ENCODE results near the gene KIF5B. TPM values are rescaled to one million over a fixed set of nuclear protein-coding genes. Genes with fewer than 3 reads are reported as not detected.

KIF5B gene
- total RNA-seq, 1 donor from 2014 or later = 103 TPM

- TF ChIP-seq CTCF (IDR thresholded peaks at IDR 0.05) = peak; percentile 55
- Mint-ChIP-seq H3K27me3 (ENCODE audit: unreplicated experiment) (no peaks in the 10 kb centered on the region), H3K9me3 (ENCODE audit: unreplicated experiment) (no peaks in the 10 kb centered on the region), H3K4me1 (ENCODE audit: unreplicated experiment) (peaks cover 5% of the 10 kb centered on the region), H3K36me3 (ENCODE audit: unreplicated experiment) (peaks cover 22% of the 10 kb centered on the region), H3K27ac (ENCODE audit: unreplicated experiment) (no peak overlapping the region), H3K4me3 (ENCODE audit: unreplicated experiment) (no peak overlapping the region)
- no peak for DNase-seq (ENCODE audit: extremely low spot score, unreplicated experiment)
Measured at GRCh38 chr10:32005050-32005449, 51.2 kb downstream of the KIF5B start.

DNA sequence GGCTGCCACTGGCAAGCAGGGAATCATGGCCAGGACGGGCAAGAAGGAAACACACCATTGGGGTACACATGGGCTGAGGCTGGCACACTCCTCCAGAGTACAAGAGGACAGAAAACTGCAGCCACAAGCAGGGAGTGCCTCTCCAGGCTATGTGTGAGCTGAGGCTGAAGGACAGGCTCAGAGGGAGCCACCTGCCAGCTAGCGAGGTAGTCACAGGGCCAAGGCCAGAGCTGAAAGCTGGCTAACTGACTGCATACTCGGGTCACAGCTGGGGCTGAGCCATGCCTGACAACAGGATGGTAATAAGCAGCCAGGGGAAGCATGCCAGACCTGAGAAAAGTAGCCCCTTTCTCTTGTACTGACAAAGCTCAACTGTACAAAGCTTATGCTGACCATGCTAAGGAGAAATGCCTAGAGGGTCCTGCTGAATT is 52.0 kb downstream of the KIF5B start:
- Mint-ChIP-seq H3K36me3 (ENCODE audit: unreplicated experiment) (peaks cover 16% of the 10 kb centered on the region), H3K4me3 (ENCODE audit: unreplicated experiment) (no peak overlapping the region), H3K4me1 (ENCODE audit: unreplicated experiment) (peaks cover 7% of the 10 kb centered on the region), H3K27ac (ENCODE audit: unreplicated experiment) (no peak overlapping the region), H3K9me3 (ENCODE audit: unreplicated experiment) (no peaks in the 10 kb centered on the region), H3K27me3 (ENCODE audit: unreplicated experiment) (no peaks in the 10 kb centered on the region)
- no peak for TF ChIP-seq CTCF (IDR thresholded peaks at IDR 0.05)
- no peak for DNase-seq (ENCODE audit: extremely low spot score, unreplicated experiment)

- Mint-ChIP-seq H3K36me3 (ENCODE audit: unreplicated experiment) (peaks cover 7% of the 10 kb centered on the region), H3K4me1 (ENCODE audit: unreplicated experiment) (peaks cover 7% of the 10 kb centered on the region), H3K4me3 (ENCODE audit: unreplicated experiment) (no peak overlapping the region), H3K27ac (ENCODE audit: unreplicated experiment) (no peak overlapping the region), H3K27me3 (ENCODE audit: unreplicated experiment) (no peaks in the 10 kb centered on the region), H3K9me3 (ENCODE audit: unreplicated experiment) (no peaks in the 10 kb centered on the region)
- DNase-seq (ENCODE audit: extremely low spot score, unreplicated experiment) = no peak
- no peak for TF ChIP-seq CTCF (IDR thresholded peaks at IDR 0.05)
Measured at GRCh38 chr10:32002531-32002930, 53.7 kb downstream of the KIF5B start.

DNA sequence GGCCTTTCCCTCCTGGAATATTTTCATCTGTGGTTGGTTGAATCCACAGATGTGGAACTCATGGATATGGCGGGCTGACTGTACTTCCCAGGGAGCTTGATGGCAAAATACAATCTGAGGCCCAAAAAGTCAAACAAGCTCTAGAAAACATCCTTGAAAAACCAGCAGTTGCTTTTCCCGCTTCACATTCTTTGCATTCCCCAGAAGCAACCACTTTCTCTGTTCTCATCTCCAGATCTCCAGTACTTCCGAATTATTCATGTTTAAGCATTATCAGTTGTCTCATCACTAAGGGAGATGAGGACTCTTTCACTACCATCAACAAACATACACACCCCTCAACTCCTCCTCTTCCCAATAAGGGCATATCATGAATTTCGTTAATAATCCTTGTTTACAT is 55.3 kb downstream of the KIF5B start:
- no peak overlapping the region for H3K4me3 Mint-ChIP-seq (ENCODE audit: unreplicated experiment)
- no peak for TF ChIP-seq CTCF (IDR thresholded peaks at IDR 0.05)
- H3K27ac Mint-ChIP-seq (ENCODE audit: unreplicated experiment) = no peak overlapping the region
- no peaks in the 10 kb centered on the region for H3K9me3 Mint-ChIP-seq (ENCODE audit: unreplicated experiment)
- H3K36me3 Mint-ChIP-seq (ENCODE audit: unreplicated experiment) = no peaks in the 10 kb centered on the region
- no peak for DNase-seq (ENCODE audit: extremely low spot score, unreplicated experiment)
- H3K27me3 Mint-ChIP-seq (ENCODE audit: unreplicated experiment) = no peaks in the 10 kb centered on the region
- peaks cover 7% of the 10 kb centered on the region for H3K4me1 Mint-ChIP-seq (ENCODE audit: unreplicated experiment)

GRCh38 chr10:31999836-32000235 is 56.4 kb downstream of the KIF5B start:
- TF ChIP-seq CTCF (IDR thresholded peaks at IDR 0.05) = no peak
- H3K4me3 Mint-ChIP-seq (ENCODE audit: unreplicated experiment) = no peak overlapping the region
- DNase-seq (ENCODE audit: extremely low spot score, unreplicated experiment) = no peak
- no peaks in the 10 kb centered on the region for H3K27me3 Mint-ChIP-seq (ENCODE audit: unreplicated experiment)
- peaks cover 7% of the 10 kb centered on the region for H3K4me1 Mint-ChIP-seq (ENCODE audit: unreplicated experiment)
- H3K27ac Mint-ChIP-seq (ENCODE audit: unreplicated experiment) = no peak overlapping the region
- no peaks in the 10 kb centered on the region for H3K36me3 Mint-ChIP-seq (ENCODE audit: unreplicated experiment)
- no peaks in the 10 kb centered on the region for H3K9me3 Mint-ChIP-seq (ENCODE audit: unreplicated experiment)
